ENCODE results near the gene MAP2K3. TPM values are rescaled to one million over a fixed set of nuclear protein-coding genes. Genes with fewer than 3 reads are reported as not detected.
"Not testable (repeated sequence)": the region's sequence is repeated elsewhere in the genome, so short reads cannot be mapped to it uniquely, and the experiment has no call there.

MAP2K3 gene
- total and polyA plus RNA-seq, 8 donors, result 22.6 to 101 (median 40.9) TPM

DNA sequence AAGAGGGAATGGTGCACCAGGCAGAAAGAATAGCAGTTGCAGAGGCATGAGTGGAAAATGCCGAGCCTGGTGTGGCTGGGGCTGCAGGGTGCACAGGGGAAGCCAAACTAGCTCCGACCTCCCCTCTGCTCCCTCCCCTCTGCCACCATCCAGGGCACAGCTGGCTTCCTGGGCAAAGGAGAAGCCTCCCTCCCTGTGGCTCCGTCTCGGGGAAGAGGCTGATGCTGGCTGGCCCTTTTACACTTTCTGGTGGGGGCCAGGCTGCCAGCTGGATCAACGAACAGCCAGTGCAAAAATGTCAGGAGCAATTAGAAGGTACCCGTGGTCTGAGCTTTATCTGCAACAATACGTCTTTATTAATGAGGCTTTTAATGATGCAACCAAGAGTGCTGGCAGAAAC is 54.5 kb downstream of the MAP2K3 start:
- Histone ChIP-seq H3K27ac (no peak overlapping the region), H3K4me1 (peaks cover 0 to 8% (median 0%) of the 10 kb centered on the region in 4 donors), H3K9me3 (no peaks in the 10 kb centered on the region), H3K4me3 (no peak overlapping the region), H3K27me3 (no peaks in the 10 kb centered on the region), H3K36me3 (no peaks in the 10 kb centered on the region)
- no peak for DNase-seq
- intact Hi-C loops (cut with DNase I; ENCODE audit: low total_unique reads), result no loop called here
- 53 to 61% (median 53%) methylated on average over 7 of the region's 7 CpGs for WGBS, 5 donors
- TF ChIP-seq POLR2A (IDR thresholded peaks at IDR 0.05) (no peak), EP300 (IDR thresholded peaks at IDR 0.05) (no peak), POLR2AphosphoS5 (IDR thresholded peaks at IDR 0.05) (no peak)
- TF ChIP-seq, protein P1, sequence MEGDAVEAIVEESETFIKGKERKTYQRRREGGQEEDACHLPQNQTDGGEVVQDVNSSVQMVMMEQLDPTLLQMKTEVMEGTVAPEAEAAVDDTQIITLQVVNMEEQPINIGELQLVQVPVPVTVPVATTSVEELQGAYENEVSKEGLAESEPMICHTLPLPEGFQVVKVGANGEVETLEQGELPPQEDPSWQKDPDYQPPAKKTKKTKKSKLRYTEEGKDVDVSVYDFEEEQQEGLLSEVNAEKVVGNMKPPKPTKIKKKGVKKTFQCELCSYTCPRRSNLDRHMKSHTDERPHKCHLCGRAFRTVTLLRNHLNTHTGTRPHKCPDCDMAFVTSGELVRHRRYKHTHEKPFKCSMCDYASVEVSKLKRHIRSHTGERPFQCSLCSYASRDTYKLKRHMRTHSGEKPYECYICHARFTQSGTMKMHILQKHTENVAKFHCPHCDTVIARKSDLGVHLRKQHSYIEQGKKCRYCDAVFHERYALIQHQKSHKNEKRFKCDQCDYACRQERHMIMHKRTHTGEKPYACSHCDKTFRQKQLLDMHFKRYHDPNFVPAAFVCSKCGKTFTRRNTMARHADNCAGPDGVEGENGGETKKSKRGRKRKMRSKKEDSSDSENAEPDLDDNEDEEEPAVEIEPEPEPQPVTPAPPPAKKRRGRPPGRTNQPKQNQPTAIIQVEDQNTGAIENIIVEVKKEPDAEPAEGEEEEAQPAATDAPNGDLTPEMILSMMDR (IDR thresholded peaks at IDR 0.05), result no peak

DNA sequence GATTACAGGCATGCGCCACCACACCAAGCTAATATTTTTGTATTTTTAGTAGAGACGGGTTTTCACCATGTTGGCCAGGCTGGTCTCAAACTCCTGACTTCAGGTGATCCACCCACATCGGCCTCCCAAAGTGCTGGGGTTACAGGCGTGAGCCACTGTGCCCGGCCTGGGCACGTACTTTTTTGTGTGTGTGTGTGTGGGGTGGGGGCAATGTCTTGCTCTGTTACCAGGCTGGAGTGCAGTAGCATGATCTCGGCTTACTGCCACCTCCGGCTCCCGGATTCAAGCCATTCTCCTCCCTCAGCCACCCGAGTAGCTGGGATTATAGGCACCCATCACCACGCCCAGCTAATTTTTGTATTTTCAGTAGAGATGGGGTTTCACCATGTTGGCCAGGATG is 55.1 kb downstream of the MAP2K3 start:
- H3K27me3 ChIP-seq; H3K9me3 ChIP-seq; H3K4me3 ChIP-seq; H3K27ac ChIP-seq; H3K4me1 ChIP-seq; DNase-seq; intact Hi-C loops (cut with DNase I; ENCODE audit: low total_unique reads); H3K36me3 ChIP-seq: not testable (repeated sequence)
- WGBS, 5 donors, result 85 to 95% (median 89%) methylated on average over 11 of the region's 11 CpGs

DNA sequence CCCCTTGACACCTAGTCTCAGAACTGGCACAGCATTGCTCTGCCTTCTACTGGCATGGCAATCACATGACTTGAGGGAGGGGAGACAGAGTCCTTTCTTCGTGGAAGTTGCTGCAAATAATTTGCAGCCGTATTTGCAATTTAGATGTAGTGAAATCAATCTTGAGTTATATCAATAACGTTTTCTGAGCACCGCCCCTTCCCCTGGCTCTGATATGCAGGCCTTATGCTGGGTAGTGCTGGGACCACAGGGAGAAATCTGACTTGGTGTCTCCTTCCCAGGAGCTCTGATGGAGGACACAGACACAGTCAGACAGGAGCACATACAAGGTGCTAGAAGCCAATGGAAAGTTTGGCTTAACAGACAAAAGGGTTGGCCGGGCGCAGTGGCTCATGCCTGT is 55.9 kb downstream of the MAP2K3 start:
- WGBS, 5 donors, result 77 to 84% (median 82%) methylated on average over 6 of the region's 6 CpGs
- H3K4me3 ChIP-seq; H3K36me3 ChIP-seq; intact Hi-C loops (cut with DNase I; ENCODE audit: low total_unique reads); H3K9me3 ChIP-seq; DNase-seq; H3K27me3 ChIP-seq; H3K27ac ChIP-seq; H3K4me1 ChIP-seq: not testable (repeated sequence)

DNA sequence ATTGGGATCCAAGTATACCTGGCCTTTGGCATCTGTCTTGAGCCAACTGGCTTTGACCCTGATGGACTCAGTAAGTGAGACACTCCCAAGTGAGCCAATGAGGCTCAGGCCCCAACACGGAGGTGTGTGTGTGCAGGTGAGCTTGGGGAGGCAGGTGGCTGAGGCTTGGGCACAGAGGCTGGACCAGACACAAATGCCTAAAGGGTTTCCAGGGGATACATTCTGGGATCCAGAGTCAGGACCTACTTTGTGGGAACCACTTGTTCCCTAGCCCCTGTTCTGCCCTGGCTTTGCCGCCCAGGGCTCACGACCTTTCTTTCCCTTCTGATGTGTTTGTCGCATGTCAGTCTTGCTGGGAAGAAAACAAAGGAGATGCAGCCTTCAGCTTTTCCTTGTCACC is 56.8 kb downstream of the MAP2K3 start:
- WGBS, 5 donors, result 67 to 82% (median 81%) methylated on average over 3 to 4 of the region's 4 CpGs
- DNase-seq; H3K4me3 ChIP-seq; intact Hi-C loops (cut with DNase I; ENCODE audit: low total_unique reads); H3K36me3 ChIP-seq; H3K27ac ChIP-seq; H3K27me3 ChIP-seq; H3K4me1 ChIP-seq; H3K9me3 ChIP-seq: not testable (repeated sequence)

DNA sequence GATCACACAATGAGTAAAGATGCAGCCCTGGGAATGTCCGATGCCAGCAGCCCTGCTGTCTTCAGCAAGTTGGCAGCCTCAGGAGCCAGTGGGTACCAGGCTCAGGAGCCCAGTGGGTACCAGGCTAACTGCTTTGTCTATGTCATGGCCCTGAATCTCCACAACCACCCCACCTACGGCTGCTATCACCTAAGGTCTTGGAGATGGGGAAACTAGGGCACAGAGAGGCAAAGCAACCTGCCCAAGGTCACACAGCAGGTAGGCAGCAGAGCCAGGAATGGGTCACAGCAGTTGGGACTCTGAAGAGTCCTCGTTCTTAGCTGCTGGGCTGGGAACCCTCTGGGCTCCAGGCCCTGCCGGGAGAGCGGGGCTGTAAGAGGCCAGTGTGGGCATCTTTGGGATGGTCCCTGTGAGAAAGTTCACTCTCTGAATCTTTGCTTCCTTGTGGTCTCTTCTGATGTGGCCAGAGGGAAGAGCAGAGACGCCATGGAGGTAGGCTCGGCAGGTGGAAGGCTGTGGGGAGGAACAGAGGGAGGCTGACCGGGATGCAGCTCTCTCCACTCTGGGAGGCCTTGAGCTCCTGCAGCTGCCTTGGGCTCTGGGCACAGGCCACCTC is 57.5 kb downstream of the MAP2K3 start:
- DNase-seq; H3K9me3 ChIP-seq; intact Hi-C loops (cut with DNase I; ENCODE audit: low total_unique reads); H3K4me3 ChIP-seq; H3K27me3 ChIP-seq; H3K36me3 ChIP-seq; H3K27ac ChIP-seq; H3K4me1 ChIP-seq: not testable (repeated sequence)
- WGBS, 5 donors, result 74 to 80% (median 79%) methylated on average over 8 of the region's 8 CpGs

DNA sequence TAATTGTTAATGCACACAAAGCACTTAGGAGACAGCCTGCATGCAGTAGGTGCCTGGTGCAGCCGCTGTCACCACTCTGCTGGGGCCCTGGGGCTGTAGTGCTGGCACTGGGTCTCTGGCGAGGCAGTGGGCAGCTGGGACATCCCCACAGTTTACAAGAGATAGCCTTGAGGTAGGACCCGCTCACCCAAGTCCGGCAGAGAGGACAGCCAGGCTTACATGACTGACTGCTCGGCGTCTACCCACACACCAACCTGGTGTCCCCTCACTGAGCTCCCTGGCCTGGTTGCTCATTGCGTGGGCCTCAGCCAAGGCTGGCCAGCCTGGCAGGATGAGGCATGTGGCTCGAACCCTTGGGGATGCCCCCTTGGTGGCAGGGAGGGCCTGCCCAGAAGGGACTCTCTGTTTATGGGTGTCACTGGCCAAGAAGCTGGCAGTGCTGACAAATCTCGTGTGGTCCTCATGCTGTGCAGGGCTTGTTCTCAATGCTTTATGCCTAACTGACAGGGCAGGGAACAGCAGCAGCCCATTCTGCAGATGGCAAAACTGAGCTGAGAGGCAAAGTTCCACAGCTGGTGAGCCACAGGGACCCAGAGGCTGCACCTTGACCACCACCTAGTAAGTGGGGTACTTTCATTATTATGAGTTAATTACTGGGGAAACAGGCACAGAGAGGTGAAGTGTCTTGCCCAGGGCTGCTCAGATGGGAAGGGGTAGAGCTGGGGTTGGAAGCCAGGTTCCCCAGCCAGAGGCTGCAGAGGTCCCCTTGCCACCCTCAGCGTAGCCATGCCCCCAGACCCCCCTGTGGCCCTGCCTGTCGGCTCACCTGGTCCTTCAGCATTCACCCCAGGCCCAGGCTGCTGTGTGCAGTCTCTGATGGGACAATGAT is 58.8 kb downstream of the MAP2K3 start:
- peak in 1 of 2 donors; percentile 2 for DNase-seq
- intact Hi-C loops (cut with DNase I; ENCODE audit: low total_unique reads); H3K27ac ChIP-seq; H3K4me1 ChIP-seq; H3K36me3 ChIP-seq; H3K4me3 ChIP-seq; H3K9me3 ChIP-seq; H3K27me3 ChIP-seq: not testable (repeated sequence)
- 63 to 77% (median 67%) methylated on average over 7 to 10 of the region's 11 CpGs for WGBS, 5 donors

DNA sequence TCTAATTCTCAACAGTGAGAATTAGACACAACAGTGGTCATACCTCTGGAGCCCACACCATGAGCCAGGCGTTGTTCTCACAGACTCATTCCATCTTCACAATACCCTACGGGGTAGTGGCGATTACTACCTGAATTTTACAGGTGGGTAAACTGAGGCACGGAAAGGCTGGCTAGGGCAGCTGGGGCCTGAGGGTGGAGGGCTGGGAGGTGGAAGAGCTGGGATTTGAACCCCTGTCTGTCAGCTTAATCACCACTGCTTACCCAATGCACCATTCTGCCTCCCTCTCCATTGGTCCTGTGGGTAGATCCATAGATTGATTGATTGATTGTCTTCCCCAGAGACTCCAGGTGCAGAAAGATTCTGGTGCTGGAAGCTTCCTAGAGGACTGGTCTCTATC is 60.3 kb downstream of the MAP2K3 start:
- H3K36me3 ChIP-seq; intact Hi-C loops (cut with DNase I; ENCODE audit: low total_unique reads); H3K9me3 ChIP-seq; H3K27me3 ChIP-seq; H3K4me1 ChIP-seq; H3K4me3 ChIP-seq; H3K27ac ChIP-seq: not testable (repeated sequence)
- 67 to 73% (median 70%) methylated on average over 4 of the region's 4 CpGs for WGBS, 5 donors
- DNase-seq, result peak in 1 of 2 donors; percentile 1

All from stomach (tissue), 9 donors.